ENCODE data around the gene SFTPA2.
"Not testable (repeated sequence)": the region's sequence is repeated elsewhere in the genome, so short reads cannot be mapped to it uniquely, and the experiment has no call there.

- not testable (repeated sequence) for TF ChIP-seq CTCF, POLR2AphosphoS5, POLR2A (IDR thresholded peaks at IDR 0.05)
Observed at GRCh38 chr10:79509934-79510508, 50.2 kb downstream of the SFTPA2 start.

All from suprapubic skin (tissue), 4 donors.